Stimulated activated CD8-positive, alpha-beta memory T cell treated with anti-CD3 and anti-CD28 coated beads, Interleukin-15, amount 100 ng/mL, for 4 hours (primary cell): ENCODE data around the gene MAGI1.

Experiments
- DNase-seq, 2 donors: peaks; one replicate each; pipeline ENCODE4 v3.0.0-alpha.2; 2020; ENCODE audit warnings: low read depth in 2 of 2

MAGI1 gene

DNA sequence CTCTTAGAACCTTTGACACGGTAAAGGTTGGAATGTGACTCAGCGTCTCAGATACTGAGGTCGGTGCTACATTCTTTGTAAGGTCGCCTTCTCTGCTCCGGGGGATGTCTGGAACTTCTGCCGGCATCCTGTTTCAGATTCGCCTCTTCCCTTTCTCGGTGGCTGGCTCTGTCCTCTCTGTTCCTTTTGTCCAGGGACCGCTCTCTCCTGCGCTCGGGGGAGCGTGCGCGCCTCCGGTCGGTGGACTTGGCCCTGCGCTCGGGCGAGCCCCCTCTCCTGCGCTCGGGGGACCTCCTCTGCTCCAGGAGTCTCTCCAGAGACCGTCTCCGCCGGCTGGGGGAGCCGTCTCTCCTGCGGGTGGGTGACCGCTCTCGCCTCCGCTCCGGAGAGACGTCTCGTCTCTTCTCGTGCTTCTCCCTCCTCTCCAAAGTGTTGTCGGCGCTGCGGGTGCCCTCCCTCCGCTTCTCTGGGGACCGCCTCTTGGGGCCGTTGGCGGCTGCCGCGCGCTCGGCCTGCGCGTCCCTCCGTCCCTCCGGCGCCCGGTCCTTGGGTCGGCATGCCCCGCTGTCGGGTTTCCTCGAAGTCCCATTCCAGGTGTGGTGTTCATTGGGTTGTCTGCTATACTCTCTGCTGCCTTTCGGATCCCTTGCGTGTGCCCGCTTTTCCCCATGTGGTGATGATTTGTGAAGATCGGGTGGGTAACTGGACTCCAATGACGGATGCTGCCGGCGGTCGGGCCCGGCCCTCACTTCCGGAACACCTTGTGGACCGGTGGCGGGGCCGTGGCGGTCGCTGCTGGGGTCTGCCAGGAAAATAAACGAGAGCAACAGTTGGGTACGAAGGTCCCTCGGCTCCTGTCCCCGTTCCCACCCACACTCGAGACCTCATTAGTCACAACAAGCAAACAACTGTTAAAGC, 682.1 kb downstream of the MAGI1 start:
- DNase-seq, result no peak

GRCh38 chr3:65354880-65355279, 683.8 kb downstream of the MAGI1 start:
- DNase-seq, result no peak

DNA sequence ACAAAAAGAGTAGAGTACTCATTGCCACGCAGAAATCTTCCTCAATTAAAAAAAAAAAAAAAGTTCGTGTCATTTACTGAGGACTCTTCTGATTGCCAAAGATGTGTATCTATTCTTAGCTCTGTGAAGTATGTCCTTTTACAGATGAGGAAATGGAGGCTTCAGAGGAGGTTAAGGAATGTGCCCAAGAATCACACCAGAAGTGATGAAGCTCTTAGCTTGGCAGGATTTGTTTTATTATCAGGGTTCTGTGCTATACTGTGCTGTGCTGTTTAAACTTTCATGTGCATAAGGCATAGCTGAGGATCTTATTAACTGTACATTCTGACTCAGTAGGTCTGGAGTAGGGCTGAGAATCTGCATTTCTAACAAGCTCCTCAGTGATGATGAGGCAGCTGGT, 685.8 kb downstream of the MAGI1 start:
- no peak for DNase-seq

DNA sequence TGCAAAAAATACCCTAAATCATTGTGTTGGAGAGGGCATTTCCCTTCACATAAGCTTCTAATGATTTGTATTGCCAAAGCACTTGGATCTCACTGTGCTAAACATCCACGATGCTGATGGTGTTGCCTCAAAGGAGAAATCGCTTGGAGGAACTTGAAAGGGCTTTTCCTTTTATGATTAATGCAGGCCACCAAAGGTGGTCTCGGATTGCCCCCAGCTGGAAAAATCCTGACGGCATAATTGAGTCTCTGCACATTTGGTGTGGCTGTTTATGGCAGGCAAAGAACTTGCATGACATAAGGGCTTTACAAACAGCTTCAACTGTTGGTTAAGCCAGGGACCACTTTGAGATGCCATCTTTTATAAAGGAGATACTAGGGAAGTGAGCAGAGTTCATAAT, 687.0 kb downstream of the MAGI1 start:
- DNase-seq, result no peak

- DNase-seq, result no peak
Observed at GRCh38 chr3:65350801-65351476, 687.8 kb downstream of the MAGI1 start.

GRCh38 chr3:65348398-65348995, 690.2 kb downstream of the MAGI1 start:
- DNase-seq, result no peak

DNA sequence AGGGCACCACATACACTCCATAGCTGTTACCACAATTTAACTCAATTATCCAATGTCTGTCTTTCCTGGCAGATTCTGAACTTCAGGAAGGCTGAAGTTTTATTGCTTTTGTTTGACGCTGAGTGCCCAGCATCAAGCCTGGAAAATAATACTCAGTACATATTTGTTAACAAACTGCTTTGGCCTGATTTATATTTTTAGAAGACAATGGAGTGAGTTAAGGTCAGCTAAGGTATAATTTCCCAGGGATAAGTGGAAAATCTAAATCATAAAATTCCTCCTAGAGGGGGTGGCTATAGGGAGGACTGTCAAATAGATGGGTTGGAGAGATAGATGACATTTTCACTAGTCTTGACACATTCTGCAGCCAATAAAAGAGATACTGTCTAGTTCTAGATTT, 691.6 kb downstream of the MAGI1 start:
- no peak for DNase-seq

- DNase-seq, result no peak
Observed at GRCh38 chr3:65344846-65345245, 693.9 kb downstream of the MAGI1 start.

- no peak for DNase-seq
Observed at GRCh38 chr3:65344444-65344843, 694.3 kb downstream of the MAGI1 start.

GRCh38 chr3:65343736-65344135, 695.0 kb downstream of the MAGI1 start:
- no peak for DNase-seq

DNA sequence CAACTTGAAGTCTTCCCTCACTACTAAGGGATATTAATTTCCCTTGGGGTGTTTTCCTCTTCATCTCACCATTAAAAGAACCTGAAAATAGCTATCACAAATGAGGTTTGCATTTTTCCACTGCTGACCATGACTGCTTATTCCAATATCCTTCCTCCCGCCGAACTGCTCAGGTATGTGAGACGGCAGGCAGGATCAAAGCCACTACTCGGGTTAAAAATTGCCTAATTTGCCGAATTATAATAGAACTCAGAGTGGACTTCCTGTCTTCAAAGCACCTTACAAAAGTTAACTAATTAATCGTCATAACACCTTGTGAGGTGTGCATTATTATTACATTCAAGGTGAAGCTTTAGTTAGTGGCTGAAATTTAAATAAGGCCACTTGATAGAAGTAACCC, 695.7 kb downstream of the MAGI1 start:
- no peak for DNase-seq

GRCh38 chr3:65342084-65342683, 696.5 kb downstream of the MAGI1 start:
- no peak for DNase-seq

- DNase-seq, result no peak
Observed at GRCh38 chr3:65339192-65339740, 699.5 kb downstream of the MAGI1 start.

GRCh38 chr3:65338571-65338970, 700.1 kb downstream of the MAGI1 start:
- no peak for DNase-seq

GRCh38 chr3:65335587-65335986, 703.1 kb downstream of the MAGI1 start:
- DNase-seq, result no peak

DNA sequence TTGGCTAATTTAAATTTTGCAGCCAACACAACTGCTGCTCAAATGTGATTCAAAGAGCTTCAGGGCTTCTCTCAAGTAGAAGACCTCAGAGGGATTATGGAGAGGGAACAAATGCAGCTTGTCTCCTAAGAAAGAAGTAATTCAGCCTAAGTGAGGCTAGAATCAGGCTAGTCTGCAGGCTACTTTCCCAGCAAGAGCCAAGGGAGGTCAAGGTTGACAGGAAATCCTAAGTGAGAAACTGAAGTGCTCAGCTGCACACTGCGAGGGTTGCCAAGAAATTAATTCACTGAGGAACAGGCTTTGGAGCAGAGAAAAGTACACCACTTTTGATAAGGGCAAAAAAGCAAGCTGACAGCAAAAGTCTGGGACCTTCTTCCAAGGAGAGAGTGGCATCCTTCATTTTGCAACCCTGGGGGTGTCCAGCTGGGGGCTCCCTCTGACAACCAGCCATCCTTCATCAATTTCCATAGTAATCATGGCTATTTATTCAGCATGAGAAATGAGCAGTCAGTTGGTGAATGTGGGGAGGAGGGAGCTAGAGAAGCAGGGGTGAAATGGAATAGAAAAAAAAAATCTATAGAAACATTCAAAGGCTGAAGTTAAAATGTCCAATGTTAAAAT, 704.6 kb downstream of the MAGI1 start:
- no peak for DNase-seq

- DNase-seq, result no peak
Observed at GRCh38 chr3:65331730-65332129, 707.0 kb downstream of the MAGI1 start.

DNA sequence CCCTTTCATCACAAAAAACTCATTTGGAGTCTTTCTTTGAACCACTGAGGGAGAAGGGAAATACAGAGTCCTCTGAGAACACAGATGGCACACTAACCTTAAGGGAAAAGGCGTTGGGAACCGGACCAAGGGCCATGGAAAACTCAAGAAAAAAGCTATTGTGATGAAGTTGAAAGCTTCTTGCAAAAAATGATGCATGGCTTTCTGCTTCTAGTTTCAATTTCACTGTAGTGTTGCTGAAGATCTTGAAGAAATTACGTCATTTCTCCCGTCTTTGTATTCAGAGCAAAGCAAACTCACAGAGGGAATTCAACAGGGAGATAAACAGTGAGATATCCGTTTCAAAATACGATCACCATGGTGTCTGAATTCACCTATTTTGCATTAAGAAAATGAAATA, 708.6 kb downstream of the MAGI1 start:
- no peak for DNase-seq

- DNase-seq, result no peak
Observed at GRCh38 chr3:65328148-65328547, 710.6 kb downstream of the MAGI1 start.

- no peak for DNase-seq
Observed at GRCh38 chr3:65326574-65326973, 712.1 kb downstream of the MAGI1 start.

DNA sequence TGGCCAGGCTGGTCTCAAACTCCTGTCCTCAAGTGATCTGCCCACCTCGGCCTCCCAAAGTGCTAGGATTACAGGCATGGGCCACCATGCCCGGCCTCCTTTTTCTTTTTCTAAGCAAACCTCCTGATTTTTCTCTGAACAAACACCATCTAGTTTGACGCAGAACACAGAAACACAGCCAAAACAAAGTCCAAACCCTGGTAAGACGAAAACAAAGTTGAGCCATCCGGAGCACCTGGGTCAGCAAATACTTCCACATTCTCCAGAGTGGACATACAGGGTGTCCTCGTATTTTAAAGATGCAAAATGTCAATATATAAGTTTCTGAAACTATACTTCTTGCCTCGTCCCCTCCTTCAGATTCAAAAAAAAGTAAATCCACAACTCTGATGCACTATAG, 715.8 kb downstream of the MAGI1 start:
- no peak for DNase-seq

DNA sequence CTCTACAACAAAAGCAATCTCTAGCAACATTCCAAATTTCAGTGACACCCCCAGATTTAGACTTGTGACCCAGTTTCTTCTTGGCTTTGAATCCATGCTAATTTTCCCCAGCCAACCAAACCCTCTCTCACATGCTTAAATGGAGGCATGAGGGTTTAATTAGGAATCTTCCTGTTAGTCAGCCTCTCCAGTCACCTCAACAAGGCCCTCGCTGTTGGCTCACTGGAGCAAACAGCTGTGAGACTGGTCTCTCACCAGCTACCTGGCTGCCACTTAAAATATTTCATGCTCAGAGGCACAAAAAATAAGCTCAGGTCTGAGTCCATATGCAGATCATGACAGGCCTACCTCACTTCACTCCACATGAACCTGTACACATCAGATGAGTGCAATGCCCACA, 720.5 kb downstream of the MAGI1 start:
- no peak for DNase-seq
